ENCODE data around the gene LZTS2.
A peak's percentile ranks its signal among the peaks of the same experiment; 100 is the strongest.
"Not testable (repeated sequence)": the region's sequence is repeated elsewhere in the genome, so short reads cannot be mapped to it uniquely, and the experiment has no call there.

The LZTS2 gene

GRCh38 chr10:101034404-101034803 lies 34.8 kb downstream of the LZTS2 start:
- DNase-seq, result not testable (repeated sequence)

GRCh38 chr10:101035314-101035713 lies 35.7 kb downstream of the LZTS2 start:
- DNase-seq, result no peak

- no peak for DNase-seq
These were observed 36.5 kb downstream of the LZTS2 start for GRCh38 chr10:101035916-101036702.

- DNase-seq, result no peak
These were observed 37.1 kb downstream of the LZTS2 start for GRCh38 chr10:101036726-101037125.

- DNase-seq, result no peak
These were observed 38.9 kb downstream of the LZTS2 start for GRCh38 chr10:101038484-101038883.

GRCh38 chr10:101040061-101040460 lies 40.5 kb downstream of the LZTS2 start:
- DNase-seq, result no peak

- no peak for DNase-seq
These were observed 41.2 kb downstream of the LZTS2 start for GRCh38 chr10:101040851-101041250.

- DNase-seq, result peak; percentile 68
These were observed 41.7 kb downstream of the LZTS2 start for GRCh38 chr10:101041252-101041761.

GRCh38 chr10:101042118-101042517 lies 42.5 kb downstream of the LZTS2 start:
- no peak for DNase-seq

- DNase-seq, result peak; percentile 96
These were observed 43.2 kb downstream of the LZTS2 start for GRCh38 chr10:101042667-101043362.

GRCh38 chr10:101043363-101043707 lies 43.7 kb downstream of the LZTS2 start:
- no peak for DNase-seq

GRCh38 chr10:101044117-101044516 lies 44.5 kb downstream of the LZTS2 start:
- no peak for DNase-seq

GRCh38 chr10:101046332-101047238 lies 47.0 kb downstream of the LZTS2 start:
- DNase-seq, result peak; percentile 42

GRCh38 chr10:101047268-101047667 lies 47.7 kb downstream of the LZTS2 start:
- DNase-seq, result no peak

GRCh38 chr10:101047961-101048892 lies 48.6 kb downstream of the LZTS2 start:
- DNase-seq, result peak; percentile 86

- DNase-seq, result peak; percentile 52
These were observed 50.8 kb downstream of the LZTS2 start for GRCh38 chr10:101050208-101051069.

- DNase-seq, result no peak
These were observed 52.7 kb downstream of the LZTS2 start for GRCh38 chr10:101052285-101052684.

- no peak for DNase-seq
These were observed 53.9 kb downstream of the LZTS2 start for GRCh38 chr10:101053516-101053915.

- DNase-seq, result no peak
These were observed 54.7 kb downstream of the LZTS2 start for GRCh38 chr10:101054351-101054750.

- no peak for DNase-seq
These were observed 55.3 kb downstream of the LZTS2 start for GRCh38 chr10:101054876-101055275.

GRCh38 chr10:101055411-101055810 lies 55.8 kb downstream of the LZTS2 start:
- no peak for DNase-seq

Data from DMS153 (cell line).